ENCODE results near the gene INPP5F.
"Not testable (repeated sequence)": the region's sequence is repeated elsewhere in the genome, so short reads cannot be mapped to it uniquely, and the experiment has no call there.

- not testable (repeated sequence) for TF ChIP-seq ARNT (IDR thresholded peaks at IDR 0.05); FOXK2 (IDR thresholded peaks at IDR 0.05); FOXM1 (IDR thresholded peaks at IDR 0.05; ENCODE audit: borderline replicate concordance); SP1 (IDR thresholded peaks at IDR 0.05)
Observed at GRCh38 chr10:119707331-119707730, 18.5 kb upstream of the INPP5F start.

All from HEK293T (cell line).